VCaP (cell line): ENCODE measurements around the gene ACACB.

Source experiments
- H3K27ac ChIP-seq: fragments of 450-650 bp; 2 replicates; pipeline ENCODE4 v1.5.1; 2017
- TF ChIP-seq, protein P1 (sequence below): fragments of 450-650 bp; conservative IDR thresholded peaks from 2 replicates; pipeline ENCODE4 v1.5.1; 2017; ENCODE audit warnings: mild to moderate bottlenecking, moderate library complexity

The ACACB gene

DNA sequence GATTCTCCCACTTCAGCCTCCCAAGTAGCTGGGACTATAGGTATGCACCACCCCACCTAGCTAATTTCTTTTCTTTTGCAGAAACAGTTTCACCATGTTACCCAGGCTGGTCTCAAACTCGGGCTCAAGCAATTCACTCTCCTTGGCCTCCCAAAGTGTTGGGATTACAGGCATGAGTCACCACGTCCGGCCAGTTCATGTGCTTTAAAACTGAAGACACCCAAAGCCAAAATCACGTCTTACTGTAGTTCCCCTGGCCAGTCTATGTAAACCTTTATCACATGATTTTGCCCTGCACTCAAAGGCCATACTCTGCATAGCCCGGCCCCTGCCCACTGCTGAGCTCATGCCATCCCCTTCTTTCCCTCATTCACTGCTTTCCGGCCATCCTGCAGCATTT is 27.6 kb upstream of the ACACB start:
- TF ChIP-seq, protein P1, sequence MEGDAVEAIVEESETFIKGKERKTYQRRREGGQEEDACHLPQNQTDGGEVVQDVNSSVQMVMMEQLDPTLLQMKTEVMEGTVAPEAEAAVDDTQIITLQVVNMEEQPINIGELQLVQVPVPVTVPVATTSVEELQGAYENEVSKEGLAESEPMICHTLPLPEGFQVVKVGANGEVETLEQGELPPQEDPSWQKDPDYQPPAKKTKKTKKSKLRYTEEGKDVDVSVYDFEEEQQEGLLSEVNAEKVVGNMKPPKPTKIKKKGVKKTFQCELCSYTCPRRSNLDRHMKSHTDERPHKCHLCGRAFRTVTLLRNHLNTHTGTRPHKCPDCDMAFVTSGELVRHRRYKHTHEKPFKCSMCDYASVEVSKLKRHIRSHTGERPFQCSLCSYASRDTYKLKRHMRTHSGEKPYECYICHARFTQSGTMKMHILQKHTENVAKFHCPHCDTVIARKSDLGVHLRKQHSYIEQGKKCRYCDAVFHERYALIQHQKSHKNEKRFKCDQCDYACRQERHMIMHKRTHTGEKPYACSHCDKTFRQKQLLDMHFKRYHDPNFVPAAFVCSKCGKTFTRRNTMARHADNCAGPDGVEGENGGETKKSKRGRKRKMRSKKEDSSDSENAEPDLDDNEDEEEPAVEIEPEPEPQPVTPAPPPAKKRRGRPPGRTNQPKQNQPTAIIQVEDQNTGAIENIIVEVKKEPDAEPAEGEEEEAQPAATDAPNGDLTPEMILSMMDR: no peak
- H3K27ac ChIP-seq: peak overlapping the region; percentile 66; the same call in 1 of the 2 replicates

DNA sequence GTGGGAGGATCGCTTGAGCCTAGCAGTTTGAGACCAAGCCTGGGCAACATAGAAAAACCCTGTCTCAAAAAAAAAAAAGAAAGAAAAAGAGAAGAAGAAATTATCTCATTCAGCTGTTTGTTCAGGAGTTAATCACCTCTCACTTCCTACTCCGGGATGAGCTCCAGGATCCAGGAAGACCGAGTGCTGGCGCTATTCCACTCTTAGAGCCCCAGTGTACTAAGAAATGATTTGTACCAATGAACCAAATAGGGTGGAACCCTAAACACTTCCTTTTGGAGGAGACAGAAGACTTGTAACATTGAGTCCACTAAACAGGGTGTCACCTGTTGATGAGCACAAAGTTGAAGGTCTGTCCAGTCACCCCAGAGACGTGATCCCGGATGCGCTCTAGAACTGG is 26.7 kb upstream of the ACACB start:
- peak overlapping the region; percentile 66; the same call in 1 of the 2 replicates for H3K27ac ChIP-seq
- TF ChIP-seq, protein P1: no peak

DNA sequence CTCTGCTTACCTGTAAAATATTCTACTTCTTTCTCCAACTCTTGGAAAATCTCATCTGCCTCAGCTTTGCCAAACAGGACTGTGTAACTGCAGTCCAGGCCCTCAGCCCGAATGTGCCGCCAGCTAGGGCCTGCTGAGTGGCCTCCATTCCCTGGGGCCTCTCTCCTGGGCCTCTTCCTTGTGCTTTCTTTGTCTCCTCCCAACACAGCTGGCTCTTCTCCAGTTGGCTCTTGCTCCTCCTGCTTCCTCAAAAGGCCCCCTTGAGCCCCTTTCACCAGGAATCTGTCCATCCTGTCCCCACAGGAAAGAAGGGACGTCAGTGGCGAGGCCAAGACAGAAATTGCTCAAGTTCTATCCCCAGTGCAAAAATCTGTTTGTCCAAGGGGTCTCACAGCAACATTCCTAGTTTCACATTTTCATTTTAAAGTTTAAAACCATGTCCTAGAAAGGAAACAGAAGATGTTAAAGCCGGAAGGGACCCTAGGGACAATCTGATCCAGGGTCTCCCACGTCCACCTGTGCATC is 23.8 kb upstream of the ACACB start:
- peak overlapping the region; percentile 75 for H3K27ac ChIP-seq
- TF ChIP-seq, protein P1: no peak

DNA sequence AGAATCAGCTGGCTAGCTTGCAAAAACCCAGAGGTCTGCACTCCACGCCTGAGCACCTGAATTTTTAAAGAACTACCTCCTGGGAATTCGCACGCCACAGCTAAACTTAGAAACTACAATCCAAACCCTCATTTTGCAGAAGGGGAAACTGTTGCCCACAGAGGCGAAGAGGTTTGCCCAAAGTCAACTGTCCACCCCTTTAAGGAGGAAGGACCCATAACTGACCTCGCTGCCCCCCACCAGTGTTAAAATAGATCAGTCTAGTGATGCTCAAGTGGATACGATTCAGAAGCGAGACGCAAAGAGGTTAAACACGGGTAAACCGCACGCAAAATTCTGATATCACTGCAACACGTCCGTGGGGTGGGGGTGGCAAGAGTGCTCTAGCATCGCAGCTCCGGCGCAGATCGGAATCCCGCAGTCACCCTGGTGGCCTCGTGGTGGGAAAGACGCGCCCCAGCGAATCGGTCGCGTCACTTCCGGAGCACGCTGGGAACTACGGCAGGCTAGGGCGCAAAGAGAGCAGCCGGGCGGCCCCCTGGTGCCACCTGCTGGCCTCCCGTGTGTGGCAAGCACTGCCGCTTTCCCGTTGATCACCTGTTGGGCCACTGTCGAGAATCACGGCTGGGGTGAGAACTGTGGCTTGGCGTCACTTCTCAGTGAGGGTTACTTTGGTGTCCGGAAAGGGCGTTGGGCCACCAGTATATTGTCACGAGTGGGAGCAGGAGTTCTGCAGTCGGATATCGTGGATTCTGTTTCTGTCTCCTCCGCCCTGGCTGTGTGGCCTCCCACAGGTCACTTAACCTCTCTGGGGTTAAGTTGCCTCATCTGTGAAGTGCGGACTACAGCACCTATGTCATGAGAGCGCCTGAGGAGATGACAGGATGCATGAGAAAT is 23.1 kb upstream of the ACACB start, which contains the start of gene ALKBH2:
Gene ALKBH2, minus strand, starts transcription at position 451 of the 897 bp plus-strand sequence. CDS start 686 bp downstream, outside the sequence.
- TF ChIP-seq, protein P1: peak; percentile 99
- H3K27ac ChIP-seq: peak within 1 kb of the TSS; percentile 75

DNA sequence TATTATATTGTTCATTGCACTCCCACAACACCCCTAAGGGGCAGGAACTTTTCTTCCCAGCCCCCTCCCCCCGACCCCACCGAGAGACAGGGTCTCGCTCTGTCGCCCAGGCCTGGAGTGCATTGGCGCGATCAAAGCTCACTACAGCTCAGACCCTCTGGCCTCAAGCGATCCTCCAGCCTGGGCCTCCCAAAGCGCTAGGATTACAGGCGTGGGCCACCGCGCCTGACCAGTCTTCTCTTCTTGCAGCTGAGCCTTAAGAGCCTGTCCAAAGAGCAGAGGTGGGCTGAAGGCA is 19.3 kb upstream of the ACACB start:
- TF ChIP-seq, protein P1: no peak
- peak overlapping the region; percentile 93 for H3K27ac ChIP-seq

DNA sequence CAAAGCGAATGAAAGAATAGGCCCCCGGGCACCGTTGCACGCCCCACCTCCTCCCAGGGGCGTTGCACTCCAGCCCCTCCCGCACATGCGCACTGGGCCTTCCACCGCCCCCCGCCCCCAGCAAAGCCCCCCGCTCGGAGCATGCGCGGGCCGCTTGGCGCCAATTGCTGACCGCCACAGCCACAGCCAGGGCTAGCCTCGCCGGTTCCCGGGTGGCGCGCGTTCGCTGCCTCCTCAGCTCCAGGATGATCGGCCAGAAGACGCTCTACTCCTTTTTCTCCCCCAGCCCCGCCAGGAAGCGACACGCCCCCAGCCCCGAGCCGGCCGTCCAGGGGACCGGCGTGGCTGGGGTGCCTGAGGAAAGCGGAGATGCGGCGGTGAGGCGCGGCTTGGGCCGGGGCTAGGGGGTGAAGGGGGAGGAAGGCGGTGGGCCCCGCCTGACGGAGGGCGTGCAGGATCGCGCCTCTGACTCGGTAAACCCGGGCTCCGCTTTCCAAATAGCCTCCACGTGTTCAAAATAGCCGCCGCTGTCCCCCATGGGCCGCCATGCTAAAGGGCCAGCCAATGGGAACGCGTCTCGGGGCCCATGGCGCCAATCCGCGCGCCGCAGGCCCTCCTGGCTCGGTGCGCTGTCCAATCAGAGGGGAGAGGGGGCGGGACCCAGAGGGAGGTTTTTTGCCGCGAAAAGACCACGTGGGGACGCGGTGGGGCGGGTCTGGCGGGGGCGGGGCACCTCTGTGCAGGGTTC is 18.8 kb upstream of the ACACB start, which contains the start of gene UNG:
Gene UNG, plus strand, starts transcription at position 163 of the 748 bp plus-strand sequence. Its CDS starts 83 bp downstream, at position 246.
- TF ChIP-seq, protein P1: no peak

DNA sequence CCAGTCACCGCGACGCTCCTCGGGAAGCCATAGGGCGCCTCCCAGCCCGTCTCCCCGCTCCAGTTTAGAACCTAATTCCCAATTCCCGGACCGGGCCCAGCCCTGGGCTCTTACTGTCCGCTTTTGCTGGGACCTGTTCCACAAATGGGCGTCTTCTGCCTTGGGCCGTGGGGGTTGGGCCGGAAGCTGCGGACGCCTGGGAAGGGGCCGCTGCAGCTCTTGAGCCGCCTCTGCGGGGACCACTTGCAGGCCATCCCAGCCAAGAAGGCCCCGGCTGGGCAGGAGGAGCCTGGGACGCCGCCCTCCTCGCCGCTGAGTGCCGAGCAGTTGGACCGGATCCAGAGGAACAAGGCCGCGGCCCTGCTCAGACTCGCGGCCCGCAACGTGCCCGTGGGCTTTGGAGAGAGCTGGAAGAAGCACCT is 18.2 kb upstream of the ACACB start:
- TF ChIP-seq, protein P1: no peak
- H3K27ac ChIP-seq: peak overlapping the region; percentile 93

More for the DNA sequence above, 18.8 kb upstream of the ACACB start, which contains the start of gene UNG:
- H3K27ac ChIP-seq: peak within 1 kb of the TSS; percentile 93
